ENCODE measurements around the gene SPTY2D1. TPM values are rescaled to one million over a fixed set of nuclear protein-coding genes. Genes with fewer than 3 reads are reported as not detected.
"Not testable (repeated sequence)": the region's sequence is repeated elsewhere in the genome, so short reads cannot be mapped to it uniquely, and the experiment has no call there.

SPTY2D1 gene
- total RNA-seq, 1 donor from 2014 or later, result 29.0 TPM

DNA sequence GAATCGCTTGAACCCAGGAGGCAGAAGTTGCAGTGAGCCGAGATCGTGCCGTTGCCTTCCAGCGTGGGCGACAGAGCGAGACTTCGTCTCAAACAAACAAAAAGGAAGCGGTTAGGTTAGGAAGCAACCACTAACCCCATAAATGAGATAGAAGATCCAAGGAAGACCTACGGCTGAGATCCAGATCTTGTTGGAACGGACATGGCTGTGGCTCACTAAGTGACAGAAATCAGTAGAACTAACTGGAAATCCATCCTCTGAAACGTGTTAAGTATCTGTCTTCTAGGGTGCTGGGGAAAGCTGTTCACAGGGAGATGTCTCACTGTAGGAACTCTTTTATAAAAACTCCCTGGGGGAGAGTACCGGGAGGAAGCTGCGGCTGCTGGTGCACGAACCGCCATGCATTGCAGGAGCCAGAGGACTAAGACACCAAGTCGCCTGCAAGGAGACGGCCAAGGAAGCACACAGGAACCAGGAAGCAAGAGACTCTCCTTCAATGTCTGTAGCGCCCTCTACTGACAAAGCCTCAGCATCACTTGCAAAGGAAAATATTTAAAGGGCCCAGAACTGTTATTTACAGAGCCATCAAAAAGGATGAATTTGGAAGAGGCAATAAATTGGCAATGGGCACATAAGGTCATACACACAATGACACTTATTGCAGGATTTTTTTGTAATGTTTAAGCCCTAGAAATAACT lies 16.9 kb upstream of the SPTY2D1 start:
- intact Hi-C loops (cut with micrococcal nuclease), result loop anchor here (1.0 to 5.0 kb wide), 2 partner anchors 111 to 124 kb away; partner anchors contain the start of gene TSG101
- Mint-ChIP-seq H3K27ac (no peak overlapping the region), H3K36me3 (ENCODE audit: low read depth) (no peaks in the 10 kb centered on the region), H3K4me3 (ENCODE audit: low read depth) (no peak overlapping the region), H3K4me1 (ENCODE audit: low read depth) (peaks cover 8% of the 10 kb centered on the region), H3K9me3 (peaks cover 3% of the 10 kb centered on the region), H3K27me3 (ENCODE audit: low read depth) (no peaks in the 10 kb centered on the region)
- no peak for DNase-seq (ENCODE audit: low spot score)

DNA sequence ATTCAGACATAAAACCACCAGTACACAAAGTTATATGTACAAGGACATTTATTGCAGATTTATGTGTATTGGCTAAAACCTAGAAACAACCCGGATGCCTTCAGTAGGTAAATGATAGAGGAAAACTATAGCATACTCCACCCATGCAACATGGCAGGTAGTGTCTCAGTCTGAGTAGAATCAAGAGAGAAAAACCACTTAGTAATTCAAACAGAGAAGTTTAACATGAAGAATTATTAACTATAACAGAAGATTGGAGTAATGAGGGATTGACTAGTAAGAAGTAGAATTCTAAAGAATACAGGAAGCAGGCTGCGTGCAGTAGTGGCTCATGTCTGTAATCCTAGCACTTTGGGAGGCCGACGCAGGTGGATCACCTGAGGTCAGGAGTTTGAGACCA lies 16.2 kb upstream of the SPTY2D1 start:
- no peaks in the 10 kb centered on the region for H3K27me3 Mint-ChIP-seq (ENCODE audit: low read depth)
- intact Hi-C loops (cut with micrococcal nuclease), result loop anchor here (5.0 kb wide), 1 partner anchor 123 kb away; the partner anchor contains the start of gene TSG101
- no peak overlapping the region for H3K27ac Mint-ChIP-seq
- H3K4me1 Mint-ChIP-seq (ENCODE audit: low read depth), result peaks cover 8% of the 10 kb centered on the region
- DNase-seq (ENCODE audit: low spot score), result no peak
- H3K9me3 Mint-ChIP-seq, result peaks cover 3% of the 10 kb centered on the region
- no peaks in the 10 kb centered on the region for H3K36me3 Mint-ChIP-seq (ENCODE audit: low read depth)
- H3K4me3 Mint-ChIP-seq (ENCODE audit: low read depth), result no peak overlapping the region

DNA sequence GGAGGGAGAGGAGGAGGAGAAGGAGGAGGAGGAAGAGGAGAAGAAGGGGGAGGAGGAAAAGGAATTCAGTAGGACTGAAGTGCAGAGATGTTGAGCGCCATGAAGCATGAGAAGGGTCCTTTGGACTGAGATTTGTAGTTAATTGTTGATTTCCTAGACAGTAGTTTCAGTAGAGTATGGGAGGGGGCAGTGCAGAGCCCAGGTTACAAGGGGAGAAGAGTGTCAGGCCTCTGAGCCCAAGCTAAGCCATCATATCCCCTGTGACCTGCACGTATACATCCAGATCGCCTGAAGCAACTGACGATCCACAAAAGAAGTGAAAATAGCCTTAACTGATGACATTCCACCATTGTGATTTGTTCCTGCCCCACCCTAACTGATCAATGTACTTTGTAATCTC lies 8.9 kb upstream of the SPTY2D1 start:
- H3K4me3 Mint-ChIP-seq (ENCODE audit: low read depth); H3K36me3 Mint-ChIP-seq (ENCODE audit: low read depth); DNase-seq (ENCODE audit: low spot score); H3K27ac Mint-ChIP-seq; intact Hi-C loops (cut with micrococcal nuclease); H3K4me1 Mint-ChIP-seq (ENCODE audit: low read depth); H3K9me3 Mint-ChIP-seq: not testable (repeated sequence)
- peaks cover 23% of the 10 kb centered on the region for H3K27me3 Mint-ChIP-seq (ENCODE audit: low read depth)

DNA sequence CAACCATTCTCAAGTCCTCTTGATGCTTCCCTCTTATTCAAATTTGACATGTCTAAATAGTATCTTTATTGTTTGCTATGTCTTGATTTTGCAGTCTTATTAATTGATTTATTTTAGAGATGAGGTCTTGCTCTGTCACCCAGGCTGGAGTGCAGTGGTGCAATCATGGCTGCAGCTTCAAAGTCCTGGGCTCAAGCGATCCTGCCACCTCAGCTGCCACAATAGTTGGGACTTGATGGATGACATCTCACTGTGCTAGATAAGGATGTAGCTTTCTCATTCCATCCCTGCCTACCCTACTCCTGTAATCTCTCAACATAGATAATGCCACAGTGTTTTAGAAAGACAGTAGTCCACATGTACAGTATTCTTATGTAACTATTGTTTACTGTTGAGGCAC lies 7.5 kb upstream of the SPTY2D1 start:
- peaks cover 25% of the 10 kb centered on the region for H3K27me3 Mint-ChIP-seq (ENCODE audit: low read depth)
- H3K36me3 Mint-ChIP-seq (ENCODE audit: low read depth), result no peaks in the 10 kb centered on the region
- DNase-seq (ENCODE audit: low spot score), result no peak
- H3K9me3 Mint-ChIP-seq, result no peaks in the 10 kb centered on the region
- H3K4me3 Mint-ChIP-seq (ENCODE audit: low read depth), result no peak overlapping the region
- no peak overlapping the region for H3K27ac Mint-ChIP-seq
- no peaks in the 10 kb centered on the region for H3K4me1 Mint-ChIP-seq (ENCODE audit: low read depth)
- intact Hi-C loops (cut with micrococcal nuclease), result no loop called here

DNA sequence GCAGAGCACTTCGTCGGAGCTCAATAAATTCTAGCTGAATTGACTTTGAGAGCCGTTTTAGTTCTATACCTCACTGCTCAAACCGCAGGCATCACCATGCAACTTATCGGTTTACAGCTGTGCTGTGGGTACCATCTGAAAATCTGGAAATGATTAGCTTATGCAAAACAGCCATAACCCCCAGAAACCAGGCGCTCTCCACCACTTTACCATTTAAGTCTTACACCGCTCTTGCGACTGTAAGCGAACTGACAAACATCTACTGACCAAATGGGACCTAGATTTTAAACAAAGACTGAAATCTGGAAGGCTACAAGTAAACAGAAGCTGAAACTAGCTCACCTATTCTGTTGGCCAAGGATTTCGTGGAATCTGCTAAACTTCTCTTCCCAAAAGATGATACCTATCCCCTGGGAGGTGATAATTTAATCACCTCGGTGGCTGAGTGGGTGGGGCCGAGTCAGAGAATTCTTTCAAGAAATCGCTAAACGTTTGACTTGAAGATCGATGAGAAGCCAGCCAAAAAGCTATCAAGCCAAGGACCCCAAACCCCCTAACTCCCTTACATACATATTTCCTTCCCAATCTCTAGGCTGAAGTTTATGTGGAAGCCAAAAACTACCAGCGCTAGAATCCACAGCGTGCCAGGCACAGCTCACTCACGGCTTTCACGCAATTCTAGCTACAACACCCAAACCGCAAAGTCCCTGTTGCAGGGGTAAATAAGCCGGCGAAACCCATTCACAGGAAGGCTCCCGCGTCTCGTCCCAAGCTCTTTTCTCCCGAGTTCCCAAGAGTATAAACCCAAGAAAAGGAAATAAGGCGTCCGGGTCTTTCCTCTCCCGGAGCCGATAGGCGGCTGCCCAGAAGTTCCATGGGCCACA lies 644 bp downstream of the SPTY2D1 start:
- peaks cover 22% of the 10 kb centered on the region for H3K4me1 Mint-ChIP-seq (ENCODE audit: low read depth)
- intact Hi-C loops (cut with micrococcal nuclease), result loop anchor here (1.0 to 10.0 kb wide), 7 partner anchors 17 to 619 kb away; partner anchors contain the start of genes GTF2H1, HPS5, SERGEF and TMEM86A

DNA sequence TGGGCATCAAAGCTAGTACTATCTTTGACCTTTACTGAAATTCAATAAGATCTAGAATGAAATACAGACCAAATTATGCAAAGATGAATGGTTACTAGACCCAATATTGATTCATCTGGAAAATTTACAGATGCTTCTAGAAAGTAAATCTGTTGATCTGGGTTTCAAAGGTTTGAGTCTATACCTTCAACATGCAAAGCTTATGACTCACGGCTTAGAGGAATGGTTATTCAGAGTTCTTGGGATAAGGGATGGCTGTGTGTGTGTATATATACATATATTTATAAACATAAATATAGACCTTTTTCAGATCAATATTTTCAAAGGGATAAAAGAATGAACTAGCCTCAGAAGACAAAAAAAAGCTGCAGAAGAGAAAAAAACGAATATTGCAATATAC lies 1.3 kb downstream of the SPTY2D1 start:
- no peak for DNase-seq (ENCODE audit: low spot score)
- intact Hi-C loops (cut with micrococcal nuclease), result loop anchor here (10.0 kb wide), 1 partner anchor 618 kb away; the partner anchor contains the start of gene SERGEF
- Mint-ChIP-seq H3K27ac (no peak overlapping the region), H3K4me3 (ENCODE audit: low read depth) (peak overlapping the region; percentile 97), H3K4me1 (ENCODE audit: low read depth) (peaks cover 25% of the 10 kb centered on the region), H3K27me3 (ENCODE audit: low read depth) (peaks cover 3% of the 10 kb centered on the region), H3K9me3 (no peaks in the 10 kb centered on the region), H3K36me3 (ENCODE audit: low read depth) (peaks cover 3% of the 10 kb centered on the region)

More for the DNA sequence above, 644 bp downstream of the SPTY2D1 start:
- no peaks in the 10 kb centered on the region for H3K9me3 Mint-ChIP-seq
- H3K4me3 Mint-ChIP-seq (ENCODE audit: low read depth), result peak overlapping the region; percentile 97
- no peak for DNase-seq (ENCODE audit: low spot score)
- H3K27me3 Mint-ChIP-seq (ENCODE audit: low read depth), result peaks cover 3% of the 10 kb centered on the region
- H3K27ac Mint-ChIP-seq, result peak overlapping the region; percentile 93
- peaks cover 3% of the 10 kb centered on the region for H3K36me3 Mint-ChIP-seq (ENCODE audit: low read depth)

DNA sequence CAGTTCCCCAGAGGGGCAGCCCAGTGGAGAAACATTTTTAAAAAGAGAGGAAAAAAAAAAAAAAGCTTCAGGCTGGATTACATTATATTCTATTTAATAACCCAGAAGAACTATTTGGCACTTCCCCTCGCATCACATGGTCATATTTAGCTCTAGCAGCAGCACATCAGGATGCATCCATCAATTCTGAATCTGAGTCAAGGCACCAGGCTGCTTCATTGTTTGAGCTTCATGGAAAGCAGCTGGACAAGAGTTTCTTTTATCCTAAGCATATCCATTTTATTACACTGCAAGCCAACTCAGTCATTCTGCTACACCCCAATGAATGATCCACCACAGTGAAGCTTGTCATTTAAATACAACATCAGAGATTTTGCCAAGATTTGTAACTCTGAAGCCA lies 10.0 kb downstream of the SPTY2D1 start:
- H3K9me3 Mint-ChIP-seq, result peaks cover 4% of the 10 kb centered on the region
- no peak overlapping the region for H3K4me3 Mint-ChIP-seq (ENCODE audit: low read depth)
- intact Hi-C loops (cut with micrococcal nuclease), result no loop called here
- DNase-seq (ENCODE audit: low spot score), result no peak
- H3K4me1 Mint-ChIP-seq (ENCODE audit: low read depth), result peaks cover 15% of the 10 kb centered on the region
- peaks cover 24% of the 10 kb centered on the region for H3K36me3 Mint-ChIP-seq (ENCODE audit: low read depth)
- no peaks in the 10 kb centered on the region for H3K27me3 Mint-ChIP-seq (ENCODE audit: low read depth)
- no peak overlapping the region for H3K27ac Mint-ChIP-seq

DNA sequence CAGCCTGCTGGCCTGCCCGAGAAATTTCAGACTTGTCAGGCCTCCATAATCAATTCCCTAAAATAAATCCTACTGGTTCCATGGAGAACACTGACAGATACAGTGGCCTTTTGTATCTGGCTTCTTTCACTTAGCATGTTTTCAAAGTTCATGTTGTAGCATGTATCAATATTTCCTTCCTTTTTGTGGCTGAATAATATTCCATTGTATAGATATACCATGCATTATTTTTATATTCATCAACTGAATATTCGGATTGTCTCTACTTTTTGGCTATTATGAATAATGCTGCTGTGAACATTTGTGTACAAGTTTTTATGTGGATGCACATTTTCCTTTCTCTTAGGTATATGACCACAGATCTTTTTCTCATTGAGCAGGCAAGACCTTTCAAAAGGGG lies 10.4 kb downstream of the SPTY2D1 start:
- peaks cover 24% of the 10 kb centered on the region for H3K36me3 Mint-ChIP-seq (ENCODE audit: low read depth)
- H3K4me1 Mint-ChIP-seq (ENCODE audit: low read depth), result peaks cover 20% of the 10 kb centered on the region
- H3K27me3 Mint-ChIP-seq (ENCODE audit: low read depth), result no peaks in the 10 kb centered on the region
- H3K27ac Mint-ChIP-seq, result no peak overlapping the region
- no peak overlapping the region for H3K4me3 Mint-ChIP-seq (ENCODE audit: low read depth)
- intact Hi-C loops (cut with micrococcal nuclease), result no loop called here
- no peak for DNase-seq (ENCODE audit: low spot score)
- peaks cover 4% of the 10 kb centered on the region for H3K9me3 Mint-ChIP-seq

DNA sequence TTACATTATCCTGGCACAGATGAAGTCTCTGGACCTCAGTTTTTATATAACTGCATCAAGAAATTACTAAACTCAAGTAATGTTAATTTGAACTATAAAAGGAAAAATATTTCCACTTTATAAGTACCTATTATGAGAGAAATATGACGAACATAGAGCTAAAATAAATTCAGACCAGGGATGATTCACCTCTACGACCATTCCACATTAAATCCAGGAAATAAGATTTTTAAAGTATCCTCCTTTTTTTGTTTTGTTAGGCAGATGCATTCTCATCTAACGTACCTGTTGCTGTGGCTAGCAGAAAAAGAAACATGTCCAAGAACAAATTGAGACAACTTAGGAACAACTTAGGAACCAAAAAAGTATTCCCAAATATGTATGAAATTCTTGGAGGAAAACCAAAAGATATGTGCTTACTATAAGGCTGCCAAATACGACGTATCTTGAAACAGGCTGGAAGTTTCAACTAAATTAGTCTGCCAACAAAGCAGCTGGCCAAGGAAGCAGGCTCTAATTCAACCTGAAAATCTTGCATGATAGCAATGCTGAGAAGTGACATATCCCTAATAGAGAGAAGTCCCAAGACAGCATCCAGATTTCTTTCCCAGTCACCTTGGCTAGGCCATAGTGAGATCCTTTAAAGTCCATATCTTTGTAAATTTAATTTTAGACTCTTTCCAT lies 15.7 kb downstream of the SPTY2D1 start:
- no peaks in the 10 kb centered on the region for H3K27me3 Mint-ChIP-seq (ENCODE audit: low read depth)
- no peak for DNase-seq (ENCODE audit: low spot score)
- peak overlapping the region; percentile 62 for H3K27ac Mint-ChIP-seq
- H3K36me3 Mint-ChIP-seq (ENCODE audit: low read depth), result peaks cover 36% of the 10 kb centered on the region
- intact Hi-C loops (cut with micrococcal nuclease), result loop anchor here (5.0 kb wide), 1 partner anchor 41 kb away; no protein-coding TSS in a partner anchor
- no peaks in the 10 kb centered on the region for H3K9me3 Mint-ChIP-seq
- H3K4me1 Mint-ChIP-seq (ENCODE audit: low read depth), result peaks cover 52% of the 10 kb centered on the region
- peak overlapping the region; percentile 56 for H3K4me3 Mint-ChIP-seq (ENCODE audit: low read depth)

DNA sequence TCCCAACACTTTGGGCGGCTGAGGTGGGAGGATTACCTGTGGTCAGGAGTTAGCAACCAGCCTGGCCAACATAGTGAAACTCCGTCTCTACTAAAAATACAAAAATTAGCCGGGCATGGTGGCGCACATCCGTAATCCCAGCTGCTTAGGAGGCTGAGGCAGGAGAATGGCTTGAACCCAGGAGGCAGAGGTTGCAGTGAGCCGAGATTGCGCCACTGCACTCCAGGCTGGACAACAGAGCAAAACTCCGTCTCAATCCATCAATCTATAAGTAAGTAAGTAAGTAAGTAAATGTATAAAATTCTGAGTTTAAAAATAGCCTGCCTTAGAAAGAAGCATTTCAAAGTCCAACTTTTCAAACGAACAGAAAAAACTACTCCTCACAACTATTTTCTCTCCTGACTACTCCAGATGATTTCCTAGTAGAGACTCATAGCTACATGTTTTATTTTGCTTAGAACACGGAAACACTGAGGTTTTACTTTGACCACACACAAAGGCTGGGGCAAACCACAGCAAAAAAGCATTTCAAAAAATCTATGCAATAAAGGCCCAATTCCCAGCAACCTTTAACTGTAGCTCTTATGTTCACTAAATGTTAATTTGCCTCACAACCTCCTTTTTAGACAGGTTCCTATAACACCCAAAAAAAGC lies 16.3 kb downstream of the SPTY2D1 start:
- H3K4me3 Mint-ChIP-seq (ENCODE audit: low read depth), result peak overlapping the region; percentile 56
- intact Hi-C loops (cut with micrococcal nuclease), result loop anchor here (2.0 to 5.0 kb wide), 3 partner anchors 41 to 91 kb away; partner anchors contain the start of gene TSG101
- DNase-seq (ENCODE audit: low spot score), result peak; percentile 35
- peaks cover 51% of the 10 kb centered on the region for H3K4me1 Mint-ChIP-seq (ENCODE audit: low read depth)
- H3K9me3 Mint-ChIP-seq, result no peaks in the 10 kb centered on the region
- H3K27ac Mint-ChIP-seq, result peak overlapping the region; percentile 62
- no peaks in the 10 kb centered on the region for H3K27me3 Mint-ChIP-seq (ENCODE audit: low read depth)
- peaks cover 39% of the 10 kb centered on the region for H3K36me3 Mint-ChIP-seq (ENCODE audit: low read depth)

DNA sequence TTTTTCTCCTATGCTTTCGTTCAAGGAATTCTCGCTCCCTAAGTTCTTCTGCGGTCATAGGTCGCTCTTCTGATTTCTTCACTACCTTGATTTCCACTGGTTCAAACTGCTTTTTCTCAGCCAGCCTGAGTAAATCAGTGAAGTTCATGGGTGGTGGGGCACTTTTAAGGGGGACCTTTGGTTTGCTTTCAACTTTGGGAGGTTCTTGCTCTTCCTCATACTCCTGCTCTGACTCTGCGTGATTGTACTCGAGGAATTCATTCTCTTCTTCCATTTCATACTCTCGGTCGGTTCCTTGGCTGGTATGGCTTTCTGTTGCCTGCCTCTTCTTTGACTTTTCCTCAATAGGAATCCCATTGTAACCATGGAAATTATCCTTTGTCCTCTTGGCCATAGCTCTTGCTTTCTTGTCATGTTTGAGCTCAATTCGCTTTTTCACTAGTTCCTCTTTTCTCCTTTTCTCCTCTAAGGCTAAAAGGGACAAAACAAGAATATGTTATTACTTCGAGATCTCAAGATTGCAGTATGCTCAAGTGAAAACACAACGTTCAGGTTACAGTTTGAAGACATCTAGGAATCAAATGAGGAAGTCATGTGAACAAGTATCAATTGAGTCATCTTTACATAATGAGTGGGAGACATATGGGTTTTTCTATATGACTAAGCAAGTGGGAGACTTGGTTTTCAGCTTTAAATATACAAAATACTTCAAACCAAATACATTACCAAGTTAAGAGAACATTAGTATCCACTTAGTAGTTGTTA lies 18.3 kb downstream of the SPTY2D1 start:
- H3K36me3 Mint-ChIP-seq (ENCODE audit: low read depth), result peaks cover 47% of the 10 kb centered on the region
- no peak for DNase-seq (ENCODE audit: low spot score)
- no peaks in the 10 kb centered on the region for H3K9me3 Mint-ChIP-seq
- peak overlapping the region; percentile 43 for H3K4me3 Mint-ChIP-seq (ENCODE audit: low read depth)
- H3K27ac Mint-ChIP-seq, result peak overlapping the region; percentile 66
- H3K4me1 Mint-ChIP-seq (ENCODE audit: low read depth), result peaks cover 45% of the 10 kb centered on the region
- H3K27me3 Mint-ChIP-seq (ENCODE audit: low read depth), result no peaks in the 10 kb centered on the region
- intact Hi-C loops (cut with micrococcal nuclease), result loop anchor here (1.0 to 5.0 kb wide), 5 partner anchors 18 to 89 kb away; partner anchors contain the start of genes SPTY2D1, TSG101 and UEVLD

All from activated T-helper 2 cell treated with anti-CD3 and anti-CD28 coated beads, Interferon-gamma antibody, Interleukin-2, Interleukin-4, amounts not matched to agents 10 μg/mL and 5 μg/mL and 100 μg/mL, durations not matched to agents 14 hours and 24 hours and 36 hours (primary cell).